ENCODE data around the gene SLC16A6.
"Not testable (repeated sequence)": the region's sequence is repeated elsewhere in the genome, so short reads cannot be mapped to it uniquely, and the experiment has no call there.

The SLC16A6 gene

DNA sequence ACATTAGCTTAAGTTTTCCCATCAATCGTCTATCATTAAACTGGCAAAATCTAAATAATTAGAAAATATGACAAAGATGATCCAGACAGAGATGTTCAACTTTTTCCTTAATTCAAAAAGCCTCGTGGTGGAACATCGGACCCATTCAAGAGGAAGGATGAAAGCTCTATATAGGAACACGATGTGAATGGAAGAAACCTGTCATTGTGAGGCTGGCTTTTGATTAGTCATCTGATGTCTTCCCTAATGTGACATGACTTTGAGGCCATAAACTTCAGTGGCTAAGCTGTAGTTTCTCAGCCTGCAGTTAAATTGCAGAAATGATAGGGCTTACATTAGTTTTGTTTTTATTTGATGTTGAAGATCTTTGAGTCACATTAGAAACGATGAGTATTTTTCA, 42.0 kb downstream of the SLC16A6 start:
- H3K27me3 ChIP-seq = no peaks in the 10 kb centered on the region
- no peaks in the 10 kb centered on the region for H4K20me1 ChIP-seq
- no peaks in the 10 kb centered on the region; the same call in 1 of the 2 replicates for H3K9me3 ChIP-seq
- H3K27ac ChIP-seq = peak overlapping the region; percentile 93
- H3K4me2 ChIP-seq = peak overlapping the region; percentile 98
- no peak for TF ChIP-seq Cebpa-rat (IDR thresholded peaks at IDR 0.05)
- H3K4me1 ChIP-seq = peaks cover 68% of the 10 kb centered on the region
- H3K9ac ChIP-seq = peak overlapping the region; percentile 87
- peak overlapping the region; percentile 75 for H3K4me3 ChIP-seq
- H3K36me3 ChIP-seq = peaks cover 24% of the 10 kb centered on the region; the same call in 1 of the 2 replicates

DNA sequence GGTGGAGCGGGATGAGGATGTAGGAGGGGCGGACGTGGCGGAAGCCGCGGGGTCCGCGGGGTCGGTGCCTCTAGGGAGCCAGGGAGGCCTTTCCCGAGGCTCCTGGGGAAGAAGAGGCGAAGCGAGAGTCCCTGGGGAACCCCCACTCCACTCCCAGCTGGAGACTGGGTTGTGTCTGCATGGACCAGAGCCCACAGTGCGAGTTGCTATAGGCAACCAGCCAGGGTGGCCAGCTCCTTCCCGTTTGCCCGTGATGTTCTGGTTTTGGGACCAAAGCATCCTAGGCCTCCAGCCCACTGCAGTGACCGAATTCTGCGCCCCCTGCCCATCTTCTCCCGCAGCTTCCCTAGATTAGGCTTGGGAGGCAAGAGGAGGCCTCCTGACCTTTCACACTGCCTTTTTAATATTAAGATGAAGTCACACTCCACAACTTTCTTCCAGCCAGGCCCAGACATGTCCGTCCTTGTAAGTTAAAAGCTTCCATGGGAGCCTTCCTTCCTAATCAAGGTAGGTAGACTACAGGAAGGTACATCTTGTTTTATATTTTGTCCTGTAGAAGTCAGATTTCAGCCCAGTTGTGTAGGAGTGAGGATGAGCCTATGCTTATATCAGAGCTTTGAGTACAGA, 42.6 kb downstream of the SLC16A6 start:
- no peak for TF ChIP-seq Cebpa-rat (IDR thresholded peaks at IDR 0.05)
- Histone ChIP-seq H3K27ac (peak overlapping the region; percentile 93), H3K4me1 (peaks cover 63% of the 10 kb centered on the region), H3K9me3 (no peaks in the 10 kb centered on the region; the same call in 1 of the 2 replicates), H4K20me1 (no peaks in the 10 kb centered on the region), H3K9ac (peak overlapping the region; percentile 87), H3K4me2 (peak overlapping the region; percentile 98), H3K27me3 (no peaks in the 10 kb centered on the region), H3K4me3 (peak overlapping the region; percentile 75), H3K36me3 (peaks cover 24% of the 10 kb centered on the region; the same call in 1 of the 2 replicates)

DNA sequence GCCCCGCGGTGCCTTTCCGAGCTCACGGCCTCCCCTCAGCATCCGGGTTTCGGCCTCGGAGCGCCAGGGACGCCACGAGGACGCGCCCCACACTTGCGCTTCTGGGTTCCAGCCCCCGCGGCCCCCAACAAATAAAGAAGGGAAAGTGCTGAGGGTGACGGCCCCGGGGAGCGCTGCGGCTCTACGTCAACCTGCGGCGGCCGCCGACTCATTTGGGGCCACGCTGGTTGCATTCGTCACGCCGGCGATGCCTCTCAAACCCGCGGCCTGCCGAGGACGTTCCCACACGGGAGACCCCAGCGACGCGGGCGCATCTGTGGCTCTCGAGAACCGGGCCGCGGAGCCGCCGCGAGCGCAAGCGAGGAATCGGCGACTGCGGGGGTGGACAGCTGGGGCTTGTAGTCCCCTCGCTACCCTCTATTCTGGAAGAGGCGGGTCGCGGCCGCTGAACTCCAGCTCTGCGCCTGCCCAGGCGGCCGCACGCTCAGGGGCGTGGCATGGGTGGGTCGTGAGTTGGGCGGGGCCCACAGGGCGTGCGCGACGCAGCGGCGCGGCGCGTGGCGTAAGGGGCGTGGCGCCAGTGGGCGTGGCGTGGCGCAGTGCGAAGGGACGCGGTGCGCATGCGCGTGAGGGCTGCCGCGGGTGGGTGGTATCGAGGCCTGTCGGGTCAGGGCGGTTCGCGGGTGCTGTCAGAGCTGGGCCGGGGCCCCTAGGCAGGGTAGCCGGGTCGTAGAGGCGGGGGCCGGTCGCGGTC, 43.3 kb downstream of the SLC16A6 start, which contains the start of gene AMZ2:
AMZ2 (plus strand) TSS at position 599 of the 754 bp plus-strand sequence. CDS start 2,145 bp downstream, outside the sequence.
- Histone ChIP-seq H3K4me2 (peak within 1 kb of the TSS; percentile 98), H3K36me3 (peaks cover 24% of the 10 kb centered on the region; the same call in 1 of the 2 replicates), H3K9me3 (no peaks in the 10 kb centered on the region; the same call in 1 of the 2 replicates), H4K20me1 (no peaks in the 10 kb centered on the region), H3K9ac (peak within 1 kb of the TSS; percentile 87), H3K27me3 (no peaks in the 10 kb centered on the region), H3K4me3 (peak within 1 kb of the TSS; percentile 75), H3K27ac (peak within 1 kb of the TSS; percentile 93), H3K4me1 (peaks cover 56% of the 10 kb centered on the region)
- TF ChIP-seq Cebpa-rat (IDR thresholded peaks at IDR 0.05) = no peak

GRCh38 chr17:68246271-68247028, 44.5 kb downstream of the SLC16A6 start:
- peaks cover 45% of the 10 kb centered on the region for H3K4me1 ChIP-seq
- no peaks in the 10 kb centered on the region for H3K27me3 ChIP-seq
- H3K36me3 ChIP-seq = peaks cover 12% of the 10 kb centered on the region; the same call in 1 of the 2 replicates
- no peaks in the 10 kb centered on the region for H3K9me3 ChIP-seq
- peak overlapping the region; percentile 75 for H3K4me3 ChIP-seq
- H3K4me2 ChIP-seq = peak overlapping the region; percentile 88
- H3K9ac ChIP-seq = peak overlapping the region; percentile 87
- peak overlapping the region; percentile 93 for H3K27ac ChIP-seq
- no peak for TF ChIP-seq Cebpa-rat (IDR thresholded peaks at IDR 0.05)
- no peaks in the 10 kb centered on the region for H4K20me1 ChIP-seq

- Histone ChIP-seq H3K9me3 (no peaks in the 10 kb centered on the region), H3K4me1 (peaks cover 52% of the 10 kb centered on the region), H3K36me3 (no peaks in the 10 kb centered on the region), H3K9ac (no peak overlapping the region), H3K4me3 (no peak overlapping the region), H4K20me1 (no peaks in the 10 kb centered on the region), H3K27me3 (no peaks in the 10 kb centered on the region), H3K4me2 (peak overlapping the region; percentile 98), H3K27ac (peak overlapping the region; percentile 90; the same call in 1 of the 2 replicates)
- no peak for TF ChIP-seq Cebpa-rat (IDR thresholded peaks at IDR 0.05)
Measured at GRCh38 chr17:68239632-68240366, 51.1 kb downstream of the SLC16A6 start.

GRCh38 chr17:68238871-68239253, 52.1 kb downstream of the SLC16A6 start:
- H3K4me1 ChIP-seq = peaks cover 62% of the 10 kb centered on the region
- no peaks in the 10 kb centered on the region for H3K9me3 ChIP-seq
- no peaks in the 10 kb centered on the region for H3K27me3 ChIP-seq
- H4K20me1 ChIP-seq = no peaks in the 10 kb centered on the region
- peak overlapping the region; percentile 98 for H3K4me2 ChIP-seq
- peak overlapping the region; percentile 28; the same call in 1 of the 2 replicates for H3K9ac ChIP-seq
- no peak overlapping the region for H3K4me3 ChIP-seq
- H3K36me3 ChIP-seq = no peaks in the 10 kb centered on the region
- no peak for TF ChIP-seq Cebpa-rat (IDR thresholded peaks at IDR 0.05)
- H3K27ac ChIP-seq = peak overlapping the region; percentile 90

GRCh38 chr17:68238164-68238870, 52.6 kb downstream of the SLC16A6 start:
- Histone ChIP-seq H4K20me1 (no peaks in the 10 kb centered on the region), H3K9ac (peak overlapping the region; percentile 78), H3K4me3 (peak overlapping the region; percentile 59), H3K9me3 (no peaks in the 10 kb centered on the region), H3K4me2 (peak overlapping the region; percentile 98), H3K27ac (peak overlapping the region; percentile 90), H3K4me1 (peaks cover 62% of the 10 kb centered on the region), H3K36me3 (no peaks in the 10 kb centered on the region), H3K27me3 (no peaks in the 10 kb centered on the region)
- no peak for TF ChIP-seq Cebpa-rat (IDR thresholded peaks at IDR 0.05)

DNA sequence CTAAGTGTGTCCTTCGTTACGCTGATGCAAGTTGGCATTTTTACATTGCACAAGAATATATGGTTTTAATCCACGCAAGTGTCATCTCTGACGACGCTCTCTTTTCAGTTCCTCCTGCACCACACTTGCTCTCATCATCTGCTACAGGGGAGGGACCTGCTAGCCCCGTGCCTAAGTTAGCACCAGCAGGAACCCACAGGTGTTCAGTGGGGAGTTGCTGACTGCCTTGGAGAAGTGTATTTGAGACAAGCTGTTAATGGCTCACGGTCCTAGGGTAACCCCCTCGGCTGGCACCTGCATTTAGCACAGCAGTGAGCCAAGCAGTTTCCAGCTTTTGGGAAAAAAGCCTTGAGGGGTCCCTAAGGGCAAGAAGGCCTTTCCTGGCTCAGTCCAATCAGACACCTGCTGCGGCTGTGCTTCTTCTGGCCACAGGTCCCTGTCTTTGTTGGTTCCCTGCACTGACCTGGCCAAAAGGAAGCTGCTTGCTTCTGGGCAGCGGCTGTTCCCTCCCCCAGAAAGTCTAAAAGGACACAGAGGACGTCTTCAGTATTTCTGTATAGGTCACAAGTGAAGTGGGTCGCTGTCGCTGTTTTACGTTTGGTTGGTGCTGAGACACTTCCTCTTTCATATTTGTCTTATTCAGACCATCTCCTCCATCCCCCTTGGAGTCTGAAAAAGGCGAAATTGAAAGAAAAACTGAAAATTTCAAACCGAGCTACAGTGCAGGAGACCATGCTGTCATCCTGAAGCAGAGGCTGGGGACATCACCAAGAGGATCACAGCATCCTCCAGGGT, 53.4 kb downstream of the SLC16A6 start:
- H3K9me3 ChIP-seq, H3K36me3 ChIP-seq, H4K20me1 ChIP-seq, H3K27me3 ChIP-seq: not testable (repeated sequence)
- H3K9ac ChIP-seq = peak overlapping the region; percentile 78
- peaks cover 62% of the 10 kb centered on the region for H3K4me1 ChIP-seq
- peak overlapping the region; percentile 90 for H3K27ac ChIP-seq
- H3K4me2 ChIP-seq = peak overlapping the region; percentile 98
- peak overlapping the region; percentile 59 for H3K4me3 ChIP-seq

- H4K20me1 ChIP-seq, H3K27me3 ChIP-seq, H3K4me3 ChIP-seq, H3K9me3 ChIP-seq, H3K36me3 ChIP-seq: not testable (repeated sequence)
- Histone ChIP-seq H3K4me1 (peaks cover 62% of the 10 kb centered on the region), H3K4me2 (peak overlapping the region; percentile 84), H3K27ac (peak overlapping the region; percentile 87), H3K9ac (peak overlapping the region; percentile 76)
Measured at GRCh38 chr17:68235336-68235791, 55.6 kb downstream of the SLC16A6 start.

- H3K9ac ChIP-seq = peak overlapping the region; percentile 76
- peaks cover 57% of the 10 kb centered on the region for H3K4me1 ChIP-seq
- H3K9me3 ChIP-seq, H3K36me3 ChIP-seq, H3K27me3 ChIP-seq, H4K20me1 ChIP-seq, H3K4me3 ChIP-seq: not testable (repeated sequence)
- peak overlapping the region; percentile 84 for H3K4me2 ChIP-seq
- H3K27ac ChIP-seq = peak overlapping the region; percentile 87
Measured at GRCh38 chr17:68234726-68235335, 56.1 kb downstream of the SLC16A6 start.

DNA sequence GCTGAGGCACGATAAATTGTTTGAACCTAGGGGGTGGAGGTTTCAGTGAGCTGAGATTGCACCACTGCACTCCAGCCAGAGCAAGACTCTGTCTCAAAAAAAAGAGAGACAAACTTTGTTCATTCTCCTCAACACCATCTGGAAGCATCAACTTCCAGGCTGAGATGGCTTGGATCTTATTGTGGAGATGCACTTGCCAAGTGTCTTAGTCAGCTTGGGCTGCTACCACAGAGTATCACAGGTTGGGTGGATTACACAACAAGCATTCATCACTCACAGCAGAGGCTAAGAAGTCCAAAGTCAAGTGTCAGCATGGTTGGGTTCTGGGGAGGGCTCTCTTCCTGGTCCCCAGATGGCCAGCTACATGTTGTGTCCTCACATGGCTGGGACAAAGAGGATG, 58.2 kb downstream of the SLC16A6 start:
- H4K20me1 ChIP-seq, H3K4me3 ChIP-seq, H3K9ac ChIP-seq, H3K27me3 ChIP-seq, H3K9me3 ChIP-seq, H3K27ac ChIP-seq, H3K4me2 ChIP-seq: not testable (repeated sequence)
- peaks cover 56% of the 10 kb centered on the region for H3K4me1 ChIP-seq
- 0 out of 2 replicates have a peak, but pooled peaks cover 16% of the 10 kb centered on the region for H3K36me3 ChIP-seq

Measured in BLaER1 (cell line).